A673 (cell line): Measurements from ENCODE around the gene SEC61B. TPM values are rescaled to one million over a fixed set of nuclear protein-coding genes. Genes with fewer than 3 reads are reported as not detected.

Experiments
- BruUV-seq: library from RNA; stranded (reverse); fragments of 400-500 nt; replicated peaks from 2 replicates; lab custom pipeline; 2021; lab: Mats Ljungman, UMichigan
- CTCF ChIA-PET: fragments of 300-600 bp; sonication (Branson Sonifier 250); formaldehyde crosslinking; loops from one replicate; lab custom pipeline; 2022; ENCODE audit warnings: antibody characterized with exemption; lab: Charles Lee
- POLR2A ChIA-PET: fragments of 300-600 bp; sonication (Branson Sonifier 250); formaldehyde crosslinking; loops from one replicate; lab custom pipeline; 2022; ENCODE audit warnings: antibody characterized with exemption; ENCODE audit not compliant: low non-redundant PET; lab: Charles Lee
- DNase-seq: peaks from one replicate; pipeline ENCODE4 v3.0.0-alpha.2; 2015; ENCODE audit warnings: low spot score
- H3K27ac ChIP-seq: fragments of 200-600 bp; sonication (generic); 2 replicates; pipeline ENCODE4 v1.5.1; 2016; ENCODE audit warnings: mixed run types, low read depth, mild to moderate bottlenecking, mixed read lengths, antibody characterized with exemption, low read length; ENCODE audit not compliant: poor library complexity, severe bottlenecking
- H3K27me3 ChIP-seq: fragments of 200-600 bp; sonication (generic); replicated peaks from 2 replicates; pipeline ENCODE4 v1.6.1; 2017; ENCODE audit warnings: mixed run types, low read depth, mild to moderate bottlenecking, mixed read lengths, antibody characterized with exemption, low read length; ENCODE audit not compliant: insufficient read depth, poor library complexity
- H3K36me3 ChIP-seq: fragments of 200-600 bp; sonication (generic); 2 replicates; pipeline ENCODE4 v1.6.1; 2016; ENCODE audit warnings: mixed run types, mild to moderate bottlenecking, mixed read lengths, antibody characterized with exemption, low read length; ENCODE audit not compliant: insufficient read depth, poor library complexity, severe bottlenecking
- H3K4me1 ChIP-seq: fragments of 200-600 bp; sonication (generic); 2 replicates; pipeline ENCODE4 v1.6.1; 2017; ENCODE audit warnings: mixed run types, mild to moderate bottlenecking, mixed read lengths, antibody characterized with exemption, low read length; ENCODE audit not compliant: insufficient read depth, poor library complexity, severe bottlenecking
- H3K4me3 ChIP-seq: fragments of 200-600 bp; sonication (generic); 2 replicates; pipeline ENCODE4 v1.5.1; 2016; ENCODE audit warnings: low read depth, mixed run types, mild to moderate bottlenecking, mixed read lengths, low read length; ENCODE audit not compliant: poor library complexity, severe bottlenecking
- H3K9me3 ChIP-seq: fragments of 200-600 bp; sonication (generic); 2 replicates; pipeline ENCODE4 v1.6.1; 2016; ENCODE audit warnings: mixed run types, low read depth, mild to moderate bottlenecking, mixed read lengths, antibody characterized with exemption, low read length; ENCODE audit not compliant: poor library complexity, severe bottlenecking
- CTCF ChIP-seq: fragments of 300-800, 200-600 bp; sonication (generic); conservative IDR thresholded peaks from 2 replicates; pipeline ENCODE4 v1.5.1; 2017; ENCODE audit warnings: low read depth, mild to moderate bottlenecking, antibody characterized with exemption, low read length, moderate library complexity, mixed read lengths
- EZH2 ChIP-seq: fragments of 200-600 bp; sonication (generic); IDR thresholded peaks from 2 replicates; pipeline ENCODE4 v1.6.1; 2017; ENCODE audit warnings: borderline replicate concordance, low read depth, mild to moderate bottlenecking, mixed read lengths, antibody characterized with exemption, low read length; ENCODE audit not compliant: poor library complexity, severe bottlenecking
- intact Hi-C: fragments of 100-400 bp; cut with micrococcal nuclease; formaldehyde crosslinking; loops from one replicate; pipeline ENCODE4 v1.10.0; 2022; ENCODE audit not compliant: unreplicated experiment
- total RNA-seq: library from RNA; stranded (reverse); gene quantifications from 2 replicates; pipeline ENCODE4 v1.2.3, GENCODE V29; 2021

The SEC61B gene
- total RNA-seq, 1 experiment from 2014 or later: 183 TPM

- no peaks in the 10 kb centered on the region for H3K4me1 ChIP-seq
- no peak overlapping the region for H3K27ac ChIP-seq
- H3K36me3 ChIP-seq: no peaks in the 10 kb centered on the region
- no peaks in the 10 kb centered on the region for H3K27me3 ChIP-seq
- H3K4me3 ChIP-seq: no peak overlapping the region
- TF ChIP-seq CTCF (no peak), EZH2 (no peak)
- no peaks in the 10 kb centered on the region for H3K9me3 ChIP-seq
- ChIA-PET CTCF (no interaction called here), POLR2A (no interaction called here)
- BruUV-seq: no TSS peak
- intact Hi-C loops: no loop called here
- no peak for DNase-seq
Measured at GRCh38 chr9:99274495-99274894, 52.4 kb downstream of the SEC61B start.

Other genes starting within 250 kb of the SEC61B start
- gene TGFBR1, start 117.2 kb upstream of the SEC61B start, total RNA-seq: 3.5 and 6.1 TPM in 2 replicates
- 27.6 and 30.1 TPM in 2 replicates for gene ALG2, start 340 bp upstream of the SEC61B start, total RNA-seq